Measurements from ENCODE around the gene S100A2. TPM values are rescaled to one million over a fixed set of nuclear protein-coding genes. Genes with fewer than 3 reads are reported as not detected.

S100A2 gene
- total RNA-seq, 1 donor from 2014 or later = not detected

DNA sequence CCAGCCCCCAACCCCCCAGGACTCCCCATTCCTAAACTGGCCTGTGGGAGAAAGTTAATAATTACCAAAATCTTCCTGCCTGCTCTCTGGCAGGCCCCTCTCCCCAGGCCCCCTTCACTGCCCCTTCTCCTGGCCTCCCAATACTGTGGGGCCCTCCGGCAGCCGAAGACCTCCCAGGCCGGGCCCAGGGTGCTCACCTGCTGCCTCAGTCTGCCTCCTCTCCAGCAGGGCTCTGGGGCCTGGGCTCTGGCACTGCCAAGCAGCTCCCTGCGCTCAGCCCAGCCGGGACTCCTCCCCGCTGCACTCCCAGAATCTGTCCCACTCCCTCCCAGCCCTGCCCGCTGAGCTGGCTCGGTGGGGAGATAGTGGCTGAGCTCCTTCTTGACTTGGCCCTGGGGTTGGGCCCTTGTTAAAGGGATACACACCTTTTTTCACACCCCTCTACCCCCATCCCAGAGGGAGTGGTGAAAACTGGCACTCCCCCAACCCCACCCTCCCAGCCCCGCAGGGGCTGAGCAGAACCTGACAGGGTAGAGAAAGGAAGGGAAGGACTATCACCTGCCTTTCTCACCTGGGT is 47.2 kb upstream of the S100A2 start, which contains the start of gene S100A16:
TSS of gene S100A16 (minus strand) at position 383 of the 577 bp plus-strand sequence. CDS start 4,986 bp downstream, outside the sequence.
- TF ChIP-seq, protein P1, sequence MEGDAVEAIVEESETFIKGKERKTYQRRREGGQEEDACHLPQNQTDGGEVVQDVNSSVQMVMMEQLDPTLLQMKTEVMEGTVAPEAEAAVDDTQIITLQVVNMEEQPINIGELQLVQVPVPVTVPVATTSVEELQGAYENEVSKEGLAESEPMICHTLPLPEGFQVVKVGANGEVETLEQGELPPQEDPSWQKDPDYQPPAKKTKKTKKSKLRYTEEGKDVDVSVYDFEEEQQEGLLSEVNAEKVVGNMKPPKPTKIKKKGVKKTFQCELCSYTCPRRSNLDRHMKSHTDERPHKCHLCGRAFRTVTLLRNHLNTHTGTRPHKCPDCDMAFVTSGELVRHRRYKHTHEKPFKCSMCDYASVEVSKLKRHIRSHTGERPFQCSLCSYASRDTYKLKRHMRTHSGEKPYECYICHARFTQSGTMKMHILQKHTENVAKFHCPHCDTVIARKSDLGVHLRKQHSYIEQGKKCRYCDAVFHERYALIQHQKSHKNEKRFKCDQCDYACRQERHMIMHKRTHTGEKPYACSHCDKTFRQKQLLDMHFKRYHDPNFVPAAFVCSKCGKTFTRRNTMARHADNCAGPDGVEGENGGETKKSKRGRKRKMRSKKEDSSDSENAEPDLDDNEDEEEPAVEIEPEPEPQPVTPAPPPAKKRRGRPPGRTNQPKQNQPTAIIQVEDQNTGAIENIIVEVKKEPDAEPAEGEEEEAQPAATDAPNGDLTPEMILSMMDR (IDR thresholded peaks at IDR 0.05) = no peak
- H3K9me3 ChIP-seq = no peaks in the 10 kb centered on the region
- peaks cover 7 to 42% of the 10 kb centered on the region in 2 donors for H3K4me1 ChIP-seq
- H3K27me3 ChIP-seq = no peaks in the 10 kb centered on the region
- H3K36me3 ChIP-seq = peaks cover 0 to under 1% of the 10 kb centered on the region in 2 donors
- peak in 1 of 2 donors; percentile 90 for DNase-seq (ENCODE audit: low spot score in 2 of 2)
- intact Hi-C loops (cut with DNase I) = loop anchor here (2.0 to 10.0 kb wide), 2 partner anchors 14 to 258 kb away; partner anchors contain the start of genes S100A13 and S100A9
- peak within 1 kb of the TSS; percentile 53 to 75 for H3K4me3 ChIP-seq
- peak within 1 kb of the TSS; percentile 90 to 96 for H3K27ac ChIP-seq

DNA sequence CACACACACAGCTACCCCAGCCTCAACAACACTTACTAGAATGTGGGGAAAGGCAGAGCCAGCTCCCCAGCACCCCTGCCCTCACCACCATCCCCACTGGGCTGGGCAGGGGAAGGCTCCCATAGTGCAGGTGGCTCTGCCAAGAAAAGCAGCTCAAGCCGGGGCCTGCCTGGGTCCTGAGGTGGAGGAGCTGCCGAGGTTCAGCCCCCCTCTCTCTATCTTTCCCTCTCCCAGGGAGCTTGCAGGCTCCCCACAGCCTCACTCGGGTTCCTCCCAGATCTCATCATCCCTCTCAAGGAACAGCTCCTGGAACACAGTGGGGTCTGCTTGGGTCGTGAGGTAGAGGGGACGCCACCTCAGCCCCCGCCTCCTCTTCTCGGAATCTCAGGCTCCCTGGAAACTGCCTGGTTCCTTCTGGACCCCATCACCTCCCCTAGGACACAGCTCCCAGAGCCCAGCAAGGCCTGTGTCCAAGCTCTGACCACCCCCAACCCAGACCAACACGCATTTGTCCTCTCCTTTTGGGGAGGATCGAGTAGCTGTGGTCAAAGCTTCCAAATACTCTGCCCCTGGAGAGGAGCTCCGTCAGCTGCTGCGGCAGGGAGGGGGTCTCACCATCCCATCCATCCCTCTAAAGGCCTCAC is 46.6 kb upstream of the S100A2 start:
- no peak for DNase-seq (ENCODE audit: low spot score in 2 of 2)
- intact Hi-C loops (cut with DNase I) = loop anchor here (2.0 to 10.0 kb wide), 2 partner anchors 15 to 257 kb away; partner anchors contain the start of genes S100A13 and S100A9

DNA sequence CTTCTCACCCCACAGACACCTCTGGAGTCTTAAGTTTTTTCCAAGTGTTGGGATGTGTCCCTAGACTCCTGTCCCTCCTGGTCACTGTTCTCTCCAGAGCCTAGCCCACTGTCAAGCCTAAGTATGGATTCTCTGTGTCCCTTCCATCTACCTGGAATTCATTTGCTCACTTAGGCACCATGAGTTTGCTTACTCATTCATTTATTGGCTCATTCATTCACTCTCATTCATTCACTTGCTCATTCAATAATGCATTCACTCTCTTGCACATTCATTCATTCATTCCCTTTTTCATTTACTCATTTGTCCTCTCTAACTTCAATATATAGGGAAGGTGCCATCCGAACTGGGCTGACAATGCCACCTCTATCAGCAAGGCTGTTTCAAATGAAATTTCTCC is 45.7 kb upstream of the S100A2 start:
- Histone ChIP-seq H3K27me3 (no peaks in the 10 kb centered on the region), H3K36me3 (peaks cover 14 to 15% of the 10 kb centered on the region in 2 donors), H3K9me3 (no peaks in the 10 kb centered on the region), H3K4me1 (peaks cover 7 to 41% of the 10 kb centered on the region in 2 donors), H3K27ac (peak overlapping the region; percentile 90 to 96), H3K4me3 (peak overlapping the region; percentile 53 to 75)
- DNase-seq (ENCODE audit: low spot score in 2 of 2) = no peak
- intact Hi-C loops (cut with DNase I) = loop anchor here (10.0 kb wide), 1 partner anchor 257 kb away; the partner anchor contains the start of gene S100A9
- TF ChIP-seq, protein P1 (IDR thresholded peaks at IDR 0.05) = no peak

More for the DNA sequence above, 46.6 kb upstream of the S100A2 start:
- Histone ChIP-seq H3K27ac (peak overlapping the region; percentile 90 to 96), H3K36me3 (peaks cover 6% of the 10 kb centered on the region in 2 donors), H3K27me3 (no peaks in the 10 kb centered on the region), H3K4me3 (peak overlapping the region; percentile 53 to 75), H3K4me1 (peaks cover 7 to 42% of the 10 kb centered on the region in 2 donors), H3K9me3 (no peaks in the 10 kb centered on the region)
- TF ChIP-seq, protein P1 (IDR thresholded peaks at IDR 0.05) = no peak

DNA sequence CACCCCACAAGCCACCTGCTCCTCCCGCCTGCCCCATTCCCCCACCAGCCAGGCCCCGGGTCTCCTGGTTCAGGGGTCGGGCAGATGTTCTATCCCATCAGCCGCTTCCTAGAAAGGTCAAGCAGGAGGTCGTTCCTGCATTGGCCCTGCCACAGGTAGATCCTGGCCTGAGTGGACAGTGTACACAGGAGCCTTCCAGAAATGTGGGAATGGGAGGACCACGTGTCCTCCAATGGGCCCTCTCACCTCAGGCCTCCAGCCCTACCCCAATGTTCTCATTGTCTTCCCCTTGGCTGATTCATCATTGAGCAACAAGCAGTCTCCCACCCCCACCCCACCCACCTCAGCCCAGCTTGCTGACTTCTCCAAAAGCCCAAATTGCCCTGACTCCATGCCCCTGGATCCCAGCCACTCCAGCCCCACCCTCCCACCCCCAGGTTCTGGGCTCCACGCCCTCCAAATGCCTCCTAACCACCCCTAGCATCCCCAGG is 45.2 kb upstream of the S100A2 start:
- intact Hi-C loops (cut with DNase I) = loop anchor here (10.0 kb wide), 1 partner anchor 256 kb away; the partner anchor contains the start of gene S100A9
- TF ChIP-seq, protein P1 (IDR thresholded peaks at IDR 0.05) = no peak
- DNase-seq (ENCODE audit: low spot score in 2 of 2) = no peak
- Histone ChIP-seq H3K36me3 (peaks cover 14 to 20% of the 10 kb centered on the region in 2 donors), H3K27me3 (no peaks in the 10 kb centered on the region), H3K9me3 (no peaks in the 10 kb centered on the region), H3K4me1 (peaks cover 7 to 38% of the 10 kb centered on the region in 2 donors), H3K4me3 (peak overlapping the region; percentile 53 to 75), H3K27ac (peak overlapping the region; percentile 90 to 96)

DNA sequence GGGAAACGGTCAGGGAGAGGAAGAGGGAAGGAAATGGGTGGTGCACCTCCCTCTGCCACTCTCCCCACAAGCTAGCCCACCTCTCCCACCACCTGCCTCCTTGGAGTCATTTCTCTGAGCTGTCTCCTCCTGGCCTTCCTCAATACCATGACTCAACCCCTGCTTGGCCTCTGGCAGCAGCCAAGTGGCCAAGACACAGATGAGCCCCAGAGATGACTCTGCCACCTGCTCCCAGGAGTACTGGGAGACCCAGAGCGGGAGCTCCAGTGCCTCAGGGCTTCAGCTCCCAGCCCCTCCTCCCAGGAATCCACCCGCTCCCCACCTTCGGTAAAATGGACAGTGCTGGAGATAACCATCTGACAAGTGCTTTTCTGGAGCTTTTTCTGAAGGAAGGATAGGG is 44.7 kb upstream of the S100A2 start:
- Histone ChIP-seq H3K9me3 (no peaks in the 10 kb centered on the region), H3K36me3 (peaks cover 14 to 25% of the 10 kb centered on the region in 2 donors), H3K4me1 (peaks cover 7 to 38% of the 10 kb centered on the region in 2 donors), H3K27me3 (no peaks in the 10 kb centered on the region), H3K4me3 (peak overlapping the region; percentile 7 to 75), H3K27ac (peak overlapping the region; percentile 90 to 96)
- DNase-seq (ENCODE audit: low spot score in 2 of 2) = no peak
- TF ChIP-seq, protein P1 (IDR thresholded peaks at IDR 0.05) = no peak
- intact Hi-C loops (cut with DNase I) = loop anchor here (10.0 kb wide), 1 partner anchor 256 kb away; the partner anchor contains the start of gene S100A9

All from ascending aorta (tissue), 2 donors.